Measurements from ENCODE around the gene ITPK1.

- TF ChIP-seq POLR2AphosphoS5 (IDR thresholded peaks at IDR 0.05) (no peak), EP300 (IDR thresholded peaks at IDR 0.05) (no peak)
Observed at GRCh38 chr14:93008381-93008780, 107.3 kb downstream of the ITPK1 start.

Measured in stomach (tissue), 4 donors.